Left ventricle myocardium inferior (tissue), 1 donor: ENCODE results near the gene HOXA4. TPM values are rescaled to one million over a fixed set of nuclear protein-coding genes. Genes with fewer than 3 reads are reported as not detected.

Experiments
- DNase-seq: peaks from one replicate; pipeline ENCODE4 v3.0.0-alpha.2; 2020
- H3K27ac ChIP-seq: fragments of 200-600 bp; replicated peaks from 2 replicates; pipeline ENCODE4 v1.8.0; 2021
- H3K27me3 ChIP-seq: fragments of 200-600 bp; 2 replicates; pipeline ENCODE4 v1.8.0; 2021; ENCODE audit warnings: low read depth
- H3K36me3 ChIP-seq: fragments of 200-600 bp; 2 replicates; pipeline ENCODE4 v1.8.0; 2021
- H3K4me1 ChIP-seq: fragments of 200-600 bp; 2 replicates; pipeline ENCODE4 v1.8.0; 2021
- H3K4me3 ChIP-seq: fragments of 200-600 bp; 2 replicates; pipeline ENCODE4 v1.8.0; 2021; ENCODE audit warnings: mild to moderate bottlenecking, moderate library complexity
- H3K9me3 ChIP-seq: fragments of 200-600 bp; replicated peaks from 2 replicates; pipeline ENCODE4 v1.8.0; 2021
- CTCF ChIP-seq: fragments of 200-600 bp; IDR thresholded peaks from 2 replicates; pipeline ENCODE4 v1.8.0; 2021; ENCODE audit warnings: antibody characterized with exemption, mild to moderate bottlenecking, borderline replicate concordance
- intact Hi-C: fragments of 100-400 bp; cut with micrococcal nuclease; formaldehyde crosslinking; loops from one replicate; pipeline ENCODE4 v1.11.0; 2022
- total RNA-seq: library from RNA; stranded (reverse); fragmentation: NEBNext Ultra II Directional; extraction: Animal tissue kit (Norgen Biotek cat#: 25700); gene quantifications from one replicate; pipeline ENCODE4 v1.2.1, GENCODE V29; 2021
- donor health status: DM: no; HTN: yes; CAD: no; lungs with severe emphysema.

Gene HOXA4
- total RNA-seq, 1 donor from 2014 or later = not detected

- no peaks in the 10 kb centered on the region for H3K36me3 ChIP-seq
- peaks cover 98% of the 10 kb centered on the region for H3K27me3 ChIP-seq
- TF ChIP-seq CTCF = no peak
- H3K4me1 ChIP-seq = peaks cover 36% of the 10 kb centered on the region
- peak overlapping the region; percentile 56 for H3K4me3 ChIP-seq
- H3K9me3 ChIP-seq = no peaks in the 10 kb centered on the region
- intact Hi-C loops = no loop called here
- H3K27ac ChIP-seq = peak overlapping the region; percentile 58
- DNase-seq = no peak
Measured at GRCh38 chr7:27112955-27113949, 17.3 kb downstream of the HOXA4 start.

GRCh38 chr7:27112361-27112760 is 18.2 kb downstream of the HOXA4 start:
- intact Hi-C loops = no loop called here
- H3K4me3 ChIP-seq = peak overlapping the region; percentile 56
- H3K27ac ChIP-seq = peak overlapping the region; percentile 58

GRCh38 chr7:27111751-27112277 is 18.7 kb downstream of the HOXA4 start:
- Histone ChIP-seq H3K36me3 (no peaks in the 10 kb centered on the region), H3K9me3 (no peaks in the 10 kb centered on the region), H3K4me1 (peaks cover 32% of the 10 kb centered on the region), H3K4me3 (no peak overlapping the region), H3K27me3 (peaks cover 98% of the 10 kb centered on the region), H3K27ac (no peak overlapping the region)
- intact Hi-C loops = no loop called here
- TF ChIP-seq CTCF = no peak
- DNase-seq = no peak

More at GRCh38 chr7:27112361-27112760, 18.2 kb downstream of the HOXA4 start:
- TF ChIP-seq CTCF = no peak
- H3K27me3 ChIP-seq = peaks cover 98% of the 10 kb centered on the region
- peaks cover 32% of the 10 kb centered on the region for H3K4me1 ChIP-seq
- no peaks in the 10 kb centered on the region for H3K36me3 ChIP-seq
- H3K9me3 ChIP-seq = no peaks in the 10 kb centered on the region
- DNase-seq = no peak

DNA sequence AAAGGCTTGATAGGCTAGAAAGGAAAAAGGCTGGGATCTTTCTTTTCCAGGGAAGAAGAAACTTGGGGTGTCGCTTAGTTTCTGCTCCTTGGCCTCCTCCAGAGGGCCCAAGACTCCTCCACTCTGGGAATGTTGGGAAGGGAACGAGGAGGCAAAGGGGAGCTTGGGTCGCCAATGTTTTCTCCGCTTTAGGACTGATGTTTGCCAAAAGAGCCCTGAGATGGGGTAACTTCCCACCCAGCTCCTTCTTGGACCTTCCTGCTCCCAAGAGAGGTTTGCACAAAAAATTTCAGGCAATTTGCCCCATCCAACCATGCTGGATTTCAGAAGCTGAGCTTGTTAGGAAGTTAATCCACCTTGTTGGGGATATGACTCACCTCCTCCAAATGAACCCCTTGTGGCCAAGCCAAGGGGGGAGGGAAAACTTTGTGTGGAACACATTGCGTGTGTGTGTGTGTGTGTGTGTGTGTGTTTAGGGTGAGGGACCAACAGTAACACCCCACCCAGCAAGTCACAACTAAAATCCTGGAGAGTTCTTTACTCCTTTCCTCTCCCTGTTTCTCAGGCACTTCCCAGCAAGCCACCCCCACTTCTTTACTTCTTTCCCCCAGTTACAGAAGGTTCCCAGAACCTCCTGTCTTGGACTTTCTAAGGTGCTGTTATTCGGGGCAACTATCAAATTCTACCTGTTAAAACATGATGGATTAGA is 19.4 kb downstream of the HOXA4 start:
- no peaks in the 10 kb centered on the region for H3K36me3 ChIP-seq
- H3K4me1 ChIP-seq = peaks cover 32% of the 10 kb centered on the region
- no peak for DNase-seq
- peaks cover 98% of the 10 kb centered on the region for H3K27me3 ChIP-seq
- H3K4me3 ChIP-seq = no peak overlapping the region
- no peak for TF ChIP-seq CTCF
- intact Hi-C loops = no loop called here
- H3K9me3 ChIP-seq = no peaks in the 10 kb centered on the region
- peak overlapping the region; percentile 23 for H3K27ac ChIP-seq

DNA sequence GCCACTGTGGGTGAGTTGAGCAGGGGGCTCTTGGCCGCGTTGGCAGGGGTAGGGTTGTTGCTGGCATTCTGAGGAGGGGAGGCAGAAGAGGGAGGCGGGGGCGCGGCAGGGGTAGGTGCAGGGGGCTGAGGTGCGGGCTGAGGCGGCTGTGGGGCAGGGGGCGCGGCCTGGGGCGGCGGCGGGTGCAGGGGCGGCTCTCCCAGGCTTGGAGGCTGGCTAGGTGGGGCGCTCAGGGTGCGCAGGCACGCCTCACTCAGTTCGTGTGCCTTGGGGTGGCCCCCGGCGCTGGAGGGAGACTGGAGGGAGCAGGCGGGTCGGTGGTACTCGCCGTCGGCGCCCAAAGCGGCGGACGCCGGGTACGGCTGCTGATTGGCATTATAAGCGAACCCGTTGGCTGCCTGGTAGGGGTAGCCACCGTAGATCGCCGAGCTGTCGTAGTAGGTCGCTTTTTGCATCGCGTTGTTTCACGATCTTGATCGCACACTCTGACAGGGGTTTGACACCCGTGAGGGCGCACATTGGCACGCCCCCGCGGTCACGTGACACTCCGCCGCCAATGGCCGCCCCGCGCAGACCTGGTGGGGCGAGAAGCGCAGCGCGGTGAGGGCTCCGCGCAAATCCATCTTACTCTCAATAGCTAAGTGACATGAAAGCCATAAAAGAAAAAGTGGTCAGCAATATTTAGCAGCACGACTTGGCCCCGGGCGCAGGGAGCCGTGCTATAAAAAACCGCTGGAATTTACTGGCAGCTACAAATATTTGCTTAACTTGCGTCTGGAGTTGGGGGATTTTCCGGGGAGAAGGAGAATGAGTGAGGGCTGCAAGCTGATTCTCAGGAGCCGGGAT is 20.1 kb downstream of the HOXA4 start:
- peaks cover 28% of the 10 kb centered on the region for H3K4me1 ChIP-seq
- H3K27me3 ChIP-seq = peaks cover 98% of the 10 kb centered on the region
- TF ChIP-seq CTCF = no peak
- no peak for DNase-seq
- intact Hi-C loops = no loop called here
- H3K27ac ChIP-seq = peak overlapping the region; percentile 23
- no peaks in the 10 kb centered on the region for H3K9me3 ChIP-seq
- H3K36me3 ChIP-seq = no peaks in the 10 kb centered on the region
- H3K4me3 ChIP-seq = no peak overlapping the region
